Measurements from ENCODE around the gene UGP2. TPM values are rescaled to one million over a fixed set of nuclear protein-coding genes. Genes with fewer than 3 reads are reported as not detected.

The UGP2 gene
- total RNA-seq, 1 donor from 2014 or later, result 76.6 TPM

Other genes starting within 250 kb of the UGP2 start
- 21.5 and 23.3 TPM in 2 replicates for gene VPS54, start 177.5 kb downstream of the UGP2 start, total RNA-seq (ENCODE audit: low replicate concordance)

Measured in type B pancreatic cell (in vitro differentiated cells).